CD4-positive, alpha-beta T cell (primary cell): ENCODE data around the gene RAMP2. TPM values are rescaled to one million over a fixed set of nuclear protein-coding genes. Genes with fewer than 3 reads are reported as not detected.

Experiments
- ATAC-seq: fragments of 200-7000 bp; cut with Tn5 transposase; one replicate; pipeline ENCODE4 v1.10.0; 2022; ENCODE audit warnings: mild to moderate bottlenecking; ENCODE audit not compliant: poor library complexity
- CTCF ChIA-PET: fragments of 350-600 bp; sonication (Branson Sonifier 250); formaldehyde crosslinking; loops from one replicate; lab custom pipeline; 2021; ENCODE audit warnings: antibody characterized with exemption, inconsistent platforms; lab: Charles Lee
- POLR2A ChIA-PET: fragments of 350-600 bp; sonication (Branson Sonifier 250); formaldehyde crosslinking; loops from one replicate; lab custom pipeline; 2021; ENCODE audit warnings: antibody characterized with exemption, inconsistent platforms; lab: Charles Lee
- DNase-seq, 14 experiments: peaks; one replicate each; pipeline ENCODE4 v3.0.0-alpha.2; 2013 to 2020; ENCODE audit warnings: mixed read lengths in 2 of 14
- H3K27ac ChIP-seq, 2 donors: one replicate each; pipeline versions ENCODE4 v1.5.1 to v1.7.0; 2013; ENCODE audit warnings: low read length in 2 of 2, low read depth in 1 of 2, mild to moderate bottlenecking in 1 of 2
- H3K27me3 ChIP-seq, 2 experiments: 1 replicate in 1 of 2; 2 replicates in 1 of 2; pipeline versions ENCODE4 v1.6.1 to v1.7.0; 2013; ENCODE audit warnings: low read length in 2 of 2, control low read depth in 1 of 2, mild to moderate bottlenecking in 1 of 2, moderate library complexity in 1 of 2; ENCODE audit not compliant: insufficient read depth in 2 of 2, control insufficient read depth in 1 of 2
- H3K36me3 ChIP-seq: one replicate; pipeline ENCODE4 v1.6.1; 2013; ENCODE audit warnings: low read length, control low read depth; ENCODE audit not compliant: insufficient read depth
- H3K4me1 ChIP-seq: one replicate; pipeline ENCODE4 v1.6.1; 2013; ENCODE audit warnings: low read length, control low read depth; ENCODE audit not compliant: insufficient read depth
- H3K4me3 ChIP-seq: one replicate; pipeline ENCODE4 v1.5.1; 2013; ENCODE audit warnings: mild to moderate bottlenecking, low read length, moderate library complexity
- H3K9me3 ChIP-seq, 2 experiments: 1 replicate in 1 of 2; 2 replicates in 1 of 2; pipeline versions ENCODE4 v1.6.1 to v1.7.0; 2013; ENCODE audit warnings: low read length in 2 of 2, mild to moderate bottlenecking in 2 of 2, control low read depth in 1 of 2, moderate library complexity in 1 of 2; ENCODE audit not compliant: control insufficient read depth in 1 of 2, insufficient read depth in 1 of 2
- H3K27ac Mint-ChIP-seq: one replicate; pipeline ENCODE4 v1.8.0; 2020; ENCODE audit warnings: mixed read lengths
- H3K27me3 Mint-ChIP-seq: one replicate; pipeline ENCODE4 v1.8.0; 2021; ENCODE audit warnings: mixed read lengths
- H3K36me3 Mint-ChIP-seq: one replicate; pipeline ENCODE4 v1.8.0; 2021; ENCODE audit warnings: low read depth, mixed read lengths
- H3K4me1 Mint-ChIP-seq: one replicate; pipeline ENCODE4 v1.8.0; 2021; ENCODE audit warnings: low read depth, mixed read lengths
- H3K4me3 Mint-ChIP-seq: one replicate; pipeline ENCODE4 v1.8.0; 2020; ENCODE audit warnings: mild to moderate bottlenecking, mixed read lengths
- H3K9me3 Mint-ChIP-seq: one replicate; pipeline ENCODE4 v1.8.0; 2020; ENCODE audit warnings: mixed read lengths
- intact Hi-C, 2 experiments: fragments of 100-400 bp; cut with DNase I in 1 of 2; cut with micrococcal nuclease in 1 of 2; formaldehyde crosslinking; loops; one replicate each; pipeline versions ENCODE4 v1.15.1 to v1.9.0; 2023 to 2025; cut with DNase I, micrococcal nuclease
- total RNA-seq, 174 experiments: library from RNA in 2 of 174; stranded (reverse) in 2 of 174; gene quantifications; one replicate each; pipeline ENCODE4 v1.2.3 and lab custom pipeline; 2021 to 2026
- TF ChIP-seq, protein P1 (sequence below): fragments of 200-600 bp; IDR thresholded peaks from one replicate; pipeline ENCODE4 v1.8.0; 2022; ENCODE audit warnings: antibody characterized with exemption, mild to moderate bottlenecking

RAMP2 gene
- total RNA-seq, 2 experiments from 2014 or later = not detected

DNA sequence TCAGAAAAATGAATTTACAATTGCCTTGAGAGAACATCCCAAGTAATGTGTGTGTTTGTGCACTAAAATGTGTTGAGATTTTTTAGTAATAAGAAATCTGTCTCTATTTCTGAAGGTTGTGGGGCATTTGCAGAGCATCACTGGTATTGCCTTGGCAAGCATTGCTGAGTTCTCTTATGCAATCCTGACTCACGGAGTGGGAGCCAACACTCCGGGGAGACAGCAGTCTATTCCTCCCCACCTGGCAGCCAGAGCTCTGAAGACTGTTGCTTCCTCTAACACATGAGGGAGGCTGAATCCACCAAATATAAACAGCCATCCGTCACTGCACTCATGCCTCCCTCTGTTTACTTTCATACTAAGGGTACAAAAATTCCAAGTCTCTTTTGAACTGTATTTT lies 48.2 kb downstream of the RAMP2 start:
- H3K9me3 ChIP-seq = no peaks in the 10 kb centered on the region
- Mint-ChIP-seq H3K4me3 (no peak overlapping the region), H3K4me1 (no peaks in the 10 kb centered on the region), H3K9me3 (no peaks in the 10 kb centered on the region), H3K27me3 (no peaks in the 10 kb centered on the region), H3K27ac (no peak overlapping the region), H3K36me3 (peaks cover 42% of the 10 kb centered on the region)
- TF ChIP-seq, protein P1, sequence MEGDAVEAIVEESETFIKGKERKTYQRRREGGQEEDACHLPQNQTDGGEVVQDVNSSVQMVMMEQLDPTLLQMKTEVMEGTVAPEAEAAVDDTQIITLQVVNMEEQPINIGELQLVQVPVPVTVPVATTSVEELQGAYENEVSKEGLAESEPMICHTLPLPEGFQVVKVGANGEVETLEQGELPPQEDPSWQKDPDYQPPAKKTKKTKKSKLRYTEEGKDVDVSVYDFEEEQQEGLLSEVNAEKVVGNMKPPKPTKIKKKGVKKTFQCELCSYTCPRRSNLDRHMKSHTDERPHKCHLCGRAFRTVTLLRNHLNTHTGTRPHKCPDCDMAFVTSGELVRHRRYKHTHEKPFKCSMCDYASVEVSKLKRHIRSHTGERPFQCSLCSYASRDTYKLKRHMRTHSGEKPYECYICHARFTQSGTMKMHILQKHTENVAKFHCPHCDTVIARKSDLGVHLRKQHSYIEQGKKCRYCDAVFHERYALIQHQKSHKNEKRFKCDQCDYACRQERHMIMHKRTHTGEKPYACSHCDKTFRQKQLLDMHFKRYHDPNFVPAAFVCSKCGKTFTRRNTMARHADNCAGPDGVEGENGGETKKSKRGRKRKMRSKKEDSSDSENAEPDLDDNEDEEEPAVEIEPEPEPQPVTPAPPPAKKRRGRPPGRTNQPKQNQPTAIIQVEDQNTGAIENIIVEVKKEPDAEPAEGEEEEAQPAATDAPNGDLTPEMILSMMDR = no peak
- intact Hi-C loops = no loop called here
- POLR2A ChIA-PET = no interaction called here
- CTCF ChIA-PET = interaction anchor here (0.8 kb wide), 1 partner anchor 71 kb away, joined by 3 read pairs; no protein-coding TSS in a partner anchor
- H3K4me1 ChIP-seq = no peaks in the 10 kb centered on the region
- H3K27me3 ChIP-seq = no peaks in the 10 kb centered on the region
- H3K36me3 ChIP-seq = peaks cover 36% of the 10 kb centered on the region
- DNase-seq = no peak
- H3K4me3 ChIP-seq = no peak overlapping the region
- H3K27ac ChIP-seq = no peak overlapping the region
- no peak for ATAC-seq

Other genes with a start within 250 kb of the RAMP2 start
- gene NAGLU, start 225.0 kb upstream of the RAMP2 start, total RNA-seq = 1 to 10 TPM; 7.8 TPM
- under 1 TPM; 0.80 to 0.81 TPM for gene HSD17B1, start 208.3 kb upstream of the RAMP2 start, total RNA-seq
- 10 to 100 TPM; 37.8 to 40.7 TPM for gene COASY, start 199.1 kb upstream of the RAMP2 start, total RNA-seq
- 10 to 100 TPM; 29.2 to 32.1 TPM for gene MLX, start 194.1 kb upstream of the RAMP2 start, total RNA-seq
- 1 to 10 TPM; 2.6 to 3.4 TPM for gene PSMC3IP, start 183.5 kb upstream of the RAMP2 start, total RNA-seq
- 10 to 100 TPM; 46.7 to 48.7 TPM for gene RETREG3, start 151.9 kb upstream of the RAMP2 start, total RNA-seq
- gene TUBG1, start 151.5 kb upstream of the RAMP2 start, total RNA-seq = 1 to 10 TPM; 7.3 to 8.5 TPM
- 1 to 10 TPM; 9.0 to 9.7 TPM for gene TUBG2, start 101.9 kb upstream of the RAMP2 start, total RNA-seq
- 1 to 10 TPM in 1 of 2 experiments, under 1 TPM in 1; 0.60 to 1.1 TPM for gene PLEKHH3, start 84.2 kb upstream of the RAMP2 start, total RNA-seq
- gene CCR10, start 79.4 kb upstream of the RAMP2 start, total RNA-seq = 1 to 10 TPM; 1.5 to 2.4 TPM
- 1 to 10 TPM; 4.4 to 4.5 TPM for gene CNTNAP1, start 78.7 kb upstream of the RAMP2 start, total RNA-seq
- gene EZH1, start 16.2 kb upstream of the RAMP2 start, total RNA-seq = 10 to 100 TPM; 73.3 to 76.1 TPM
- 10 to 100 TPM; 40.6 to 45.7 TPM for gene VPS25, start 12.2 kb downstream of the RAMP2 start, total RNA-seq
- gene WNK4, start 19.4 kb downstream of the RAMP2 start, total RNA-seq = under 1 TPM; 0.42 to 0.74 TPM
- 1 to 10 TPM; 4.0 to 4.5 TPM for gene COA3, start 37.5 kb downstream of the RAMP2 start, total RNA-seq
- gene CNTD1, start 37.6 kb downstream of the RAMP2 start, total RNA-seq = not detected
- 100 to 1,000 TPM; 130 to 138 TPM for gene BECN1, start 63.1 kb downstream of the RAMP2 start, total RNA-seq
- 10 to 100 TPM; 62.1 to 62.5 TPM for gene PSME3, start 72.2 kb downstream of the RAMP2 start, total RNA-seq
- 1 to 10 TPM; 2.5 to 2.9 TPM for gene AOC2, start 83.4 kb downstream of the RAMP2 start, total RNA-seq
- 1 to 10 TPM in 1 of 2 experiments, under 1 TPM in 1; 0.78 to 1.0 TPM for gene AOC3, start 90.0 kb downstream of the RAMP2 start, total RNA-seq
- not detected for gene G6PC1, start 139.6 kb downstream of the RAMP2 start, total RNA-seq
- gene AARSD1, start 203.2 kb downstream of the RAMP2 start, total RNA-seq = 10 to 100 TPM; 60.4 to 70.8 TPM
- under 1 TPM in 1 of 2 experiments, not detected in 1; 0.20 TPM for gene PTGES3L, start 218.9 kb downstream of the RAMP2 start, total RNA-seq
- gene RUNDC1, start 219.3 kb downstream of the RAMP2 start, total RNA-seq = 10 to 100 TPM; 11.6 to 11.7 TPM
- gene RPL27, start 237.2 kb downstream of the RAMP2 start, total RNA-seq = 1,000 to 10,000 TPM; 1,923 to 1,951 TPM
- gene IFI35, start 245.6 kb downstream of the RAMP2 start, total RNA-seq = 10 to 100 TPM; 23.0 to 24.7 TPM